ENCODE results near the gene KCNA4.
"Not testable (repeated sequence)": the region's sequence is repeated elsewhere in the genome, so short reads cannot be mapped to it uniquely, and the experiment has no call there.

KCNA4 gene

DNA sequence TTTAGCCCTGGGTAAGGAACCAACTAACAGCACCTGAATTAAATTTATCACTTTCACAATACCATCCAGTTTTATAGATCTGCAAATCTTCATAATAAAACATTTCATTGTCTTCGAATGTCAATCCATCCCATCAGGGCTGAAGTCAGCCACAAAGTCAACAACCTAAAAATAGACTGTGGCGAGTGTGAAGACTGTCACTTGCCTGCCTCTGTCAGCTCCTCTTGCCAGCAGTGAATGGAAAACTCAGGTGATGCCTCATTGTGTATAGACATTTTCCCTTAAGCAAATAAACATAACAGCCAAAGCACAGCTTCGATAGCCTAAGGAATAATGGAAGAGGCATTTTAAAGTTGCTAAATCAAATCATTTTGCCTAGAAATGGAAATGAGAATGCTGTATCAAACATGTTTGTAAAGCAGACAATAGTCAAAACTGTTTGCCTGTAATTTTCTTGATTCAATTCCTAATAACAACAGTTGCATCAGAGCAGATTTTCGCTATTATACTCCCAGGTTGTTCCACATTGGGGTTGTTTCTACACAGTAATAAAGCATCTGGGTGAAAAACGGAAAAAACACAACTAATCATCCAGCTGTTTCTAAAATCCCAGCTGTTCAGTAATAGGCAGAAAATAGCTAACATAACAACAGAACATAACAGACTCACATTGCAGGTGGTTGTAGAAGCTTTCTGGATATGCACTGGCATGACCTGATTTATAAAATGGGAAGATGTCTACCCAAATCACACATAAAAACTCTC is 15.7 kb downstream of the KCNA4 start:
- in situ Hi-C loops (cut with MboI; ENCODE audit: low sequenced_read_pairs) = no loop called here

DNA sequence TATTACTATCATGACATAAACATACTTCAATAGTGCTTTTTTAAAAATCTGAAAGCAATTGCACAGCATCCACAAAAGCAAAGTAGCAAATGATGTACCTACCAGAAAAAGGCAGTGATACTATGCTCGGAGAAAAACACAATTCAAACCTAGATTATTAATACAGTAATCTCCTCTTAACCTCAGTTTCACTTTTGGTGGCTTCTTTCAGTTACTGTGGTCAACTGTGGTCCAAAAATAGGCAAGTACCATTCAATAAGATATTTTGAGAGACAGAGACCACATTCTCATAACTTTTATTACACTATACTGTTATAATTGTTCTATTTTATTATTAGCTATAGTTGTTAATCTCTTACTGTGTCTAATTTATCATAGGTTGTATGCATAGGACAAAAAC is 20.8 kb downstream of the KCNA4 start:
- in situ Hi-C loops (cut with MboI; ENCODE audit: low sequenced_read_pairs) = no loop called here

DNA sequence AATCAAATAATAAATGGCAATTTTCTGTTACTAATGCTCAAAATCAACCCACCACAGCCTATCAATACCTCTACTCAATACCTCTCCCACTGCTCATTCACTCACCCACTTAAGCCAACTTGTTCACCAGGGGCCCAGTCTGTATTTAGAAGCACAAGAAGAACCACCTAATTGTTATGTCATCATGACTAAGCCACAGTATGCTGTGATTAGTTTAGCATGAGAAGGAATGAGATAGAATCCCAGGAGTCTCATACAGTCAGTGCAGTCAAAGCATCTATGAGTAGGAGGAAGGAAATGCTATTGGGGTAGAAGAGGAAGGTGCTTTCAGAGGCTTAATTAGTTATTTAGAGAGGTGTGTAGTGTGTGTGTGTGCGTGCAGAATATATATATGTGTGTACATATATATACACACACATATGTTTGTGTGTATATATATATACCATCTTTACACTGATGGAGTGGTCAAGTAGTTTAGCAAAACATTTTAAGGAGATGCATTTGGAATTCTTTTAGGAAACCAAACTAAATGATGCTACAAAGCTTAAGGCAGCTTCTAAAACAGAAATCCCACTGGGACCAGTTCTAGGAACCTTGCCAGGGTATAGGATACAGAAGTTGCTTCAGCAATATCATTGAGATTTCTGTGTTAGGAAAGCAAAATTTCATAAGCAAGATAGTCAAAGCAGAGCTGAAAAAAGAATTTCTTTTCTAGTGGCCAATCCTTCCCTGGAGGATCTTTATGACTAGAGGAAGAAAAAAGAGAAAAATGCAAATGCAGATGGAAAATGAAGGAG is 27.5 kb downstream of the KCNA4 start:
- in situ Hi-C loops (cut with MboI; ENCODE audit: low sequenced_read_pairs) = no loop called here

DNA sequence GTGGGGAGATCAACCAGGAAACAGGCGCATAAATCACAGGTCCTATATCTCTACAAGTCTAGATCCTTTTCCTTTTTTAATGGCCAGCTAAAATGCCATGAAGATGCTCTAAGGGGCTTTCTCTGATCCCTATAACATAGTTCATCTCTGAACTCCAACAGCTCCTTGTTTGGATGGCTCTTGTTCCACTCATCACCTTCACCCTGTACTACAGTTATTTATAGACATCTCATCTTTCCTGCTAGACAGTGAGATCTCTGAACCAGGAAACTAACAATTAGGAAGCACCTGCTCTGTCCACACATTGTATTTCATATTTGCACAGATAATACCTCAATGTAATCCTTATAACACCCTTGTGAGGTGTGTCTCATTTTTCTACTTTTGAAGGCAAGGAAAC is 31.6 kb downstream of the KCNA4 start:
- in situ Hi-C loops (cut with MboI; ENCODE audit: low sequenced_read_pairs) = no loop called here

DNA sequence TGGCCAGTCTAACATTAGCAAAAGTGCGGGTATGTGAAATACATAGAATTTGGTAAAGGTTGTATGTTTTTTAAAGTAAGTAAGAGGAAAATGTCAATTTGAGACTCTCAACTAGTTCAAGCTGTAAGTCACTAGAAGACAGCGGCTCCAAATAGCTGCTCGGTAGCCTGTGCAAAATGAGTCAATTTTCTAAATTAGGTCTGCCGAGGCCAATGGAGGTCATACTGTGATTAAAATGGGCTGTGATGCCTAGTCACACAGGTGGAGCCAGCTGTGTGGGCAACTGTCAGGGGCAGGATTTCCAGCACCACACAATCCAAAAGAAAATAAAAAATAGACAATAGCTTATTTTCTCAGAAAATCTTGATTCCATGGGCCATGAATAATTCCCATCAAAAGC is 32.3 kb downstream of the KCNA4 start:
- in situ Hi-C loops (cut with MboI; ENCODE audit: low sequenced_read_pairs) = no loop called here

DNA sequence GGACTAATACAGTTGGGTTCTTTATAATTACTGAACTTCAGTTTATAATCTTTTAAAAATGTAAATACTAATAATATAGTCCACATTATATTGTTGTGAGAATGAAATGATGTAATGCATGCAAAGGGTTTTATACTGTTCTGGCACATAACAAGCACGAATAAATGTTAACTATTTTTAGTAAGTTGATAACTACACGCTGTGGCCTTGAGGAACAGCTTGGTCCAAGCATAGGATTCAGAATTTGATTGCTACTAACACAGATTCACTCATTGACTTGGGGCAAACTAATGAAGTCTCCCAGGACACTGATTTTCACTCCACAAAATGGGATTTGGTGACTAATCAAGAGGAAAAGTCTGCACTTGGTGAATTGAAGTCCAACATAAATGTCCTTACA is 38.3 kb downstream of the KCNA4 start:
- in situ Hi-C loops (cut with MboI; ENCODE audit: low sequenced_read_pairs) = no loop called here

DNA sequence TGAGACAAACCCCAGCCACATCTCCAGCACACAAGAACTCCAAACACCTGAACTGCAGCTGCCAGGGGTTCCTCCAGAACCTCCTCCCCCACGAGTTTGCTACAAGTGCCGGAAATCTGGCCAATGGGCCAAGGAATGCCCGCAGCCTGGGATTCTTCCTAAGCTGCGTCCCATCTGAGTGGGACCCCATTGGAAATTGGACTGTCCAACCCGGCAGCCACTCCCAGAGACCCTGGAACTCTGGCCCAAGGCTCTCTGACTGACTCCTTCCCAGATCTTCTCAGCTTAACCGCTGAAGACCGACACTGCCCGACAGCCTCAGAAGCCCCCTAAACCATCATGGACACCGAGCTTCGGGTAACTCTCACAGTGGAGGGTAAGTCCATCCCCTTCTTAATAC is 41.2 kb downstream of the KCNA4 start:
- in situ Hi-C loops (cut with MboI; ENCODE audit: low sequenced_read_pairs) = not testable (repeated sequence)

DNA sequence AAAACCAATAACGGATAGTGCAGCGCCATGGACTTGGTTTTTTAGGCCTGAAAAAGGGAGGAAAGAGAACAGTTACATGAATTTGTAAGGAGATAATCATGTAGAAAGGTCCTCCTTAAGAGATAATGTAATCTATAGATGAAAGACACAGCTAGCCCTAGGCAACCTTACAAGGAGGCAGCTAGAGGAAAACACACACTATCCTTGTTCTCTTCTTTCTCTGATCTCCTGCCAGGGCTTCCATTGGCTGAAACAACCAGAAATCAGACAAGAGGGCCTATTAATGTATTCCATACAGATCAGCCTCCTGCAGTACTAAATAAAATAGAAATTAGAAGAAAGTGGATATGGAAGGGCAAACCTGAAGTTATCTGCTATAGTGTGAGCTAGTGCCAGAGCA is 53.0 kb downstream of the KCNA4 start:
- in situ Hi-C loops (cut with MboI; ENCODE audit: low sequenced_read_pairs) = no loop called here

DNA sequence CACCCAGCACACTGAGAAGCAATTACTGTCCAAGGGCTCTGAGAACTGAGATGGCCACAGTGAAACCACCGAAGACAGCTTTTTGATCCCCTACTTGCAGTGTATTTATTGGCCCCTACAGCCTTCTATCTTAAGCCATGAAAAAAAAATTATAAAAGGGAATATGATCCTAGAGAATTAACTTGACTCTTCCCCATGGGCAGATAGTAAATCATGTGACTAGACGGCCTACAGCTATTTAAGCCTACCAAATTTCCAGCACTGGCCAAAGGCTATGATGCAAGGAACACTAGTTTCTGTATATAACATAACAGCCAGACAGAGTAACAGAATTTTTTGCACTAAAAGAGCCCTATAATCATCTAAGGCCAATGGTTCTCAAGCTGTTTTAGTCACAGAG is 53.8 kb downstream of the KCNA4 start:
- in situ Hi-C loops (cut with MboI; ENCODE audit: low sequenced_read_pairs) = no loop called here

DNA sequence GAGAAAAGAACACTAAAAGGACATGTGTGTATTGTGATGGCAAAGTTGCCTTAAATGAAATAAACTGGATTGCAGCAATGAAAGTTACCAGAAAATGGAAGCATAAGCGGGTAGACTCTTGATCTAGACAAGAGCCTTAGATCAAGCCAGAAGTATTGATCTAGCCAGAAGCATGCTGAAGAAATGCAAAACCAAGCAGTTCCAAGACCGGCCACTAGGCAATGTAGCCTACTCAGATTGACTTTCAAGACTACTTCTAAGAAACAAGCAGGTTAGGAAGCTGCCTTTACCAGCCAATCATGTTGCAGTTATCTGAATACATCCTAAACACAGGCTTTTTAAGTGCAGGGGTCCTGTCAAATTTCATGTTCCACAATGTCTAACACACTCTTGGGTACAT is 54.6 kb downstream of the KCNA4 start:
- in situ Hi-C loops (cut with MboI; ENCODE audit: low sequenced_read_pairs) = no loop called here
